OCI-LY1 (cell line): ENCODE data around the gene MAGEA3.
"Not testable (repeated sequence)": the region's sequence is repeated elsewhere in the genome, so short reads cannot be mapped to it uniquely, and the experiment has no call there.

Experiments used
- CTCF ChIP-seq: fragments of 200-600 bp; sonication (generic), shearing (Covaris generic); IDR thresholded peaks from 2 replicates; pipeline ENCODE4 v1.5.1; 2017; ENCODE audit warnings: mild to moderate bottlenecking, antibody characterized with exemption, low read length, moderate library complexity, mixed read lengths
- EZH2 ChIP-seq: fragments of 200-600 bp; sonication (generic), shearing (Covaris generic); IDR thresholded peaks from 2 replicates; pipeline ENCODE4 v1.8.0; 2017; ENCODE audit warnings: borderline replicate concordance, mixed run types, mild to moderate bottlenecking, antibody characterized with exemption, low read length, moderate library complexity, mixed read lengths

GRCh38 chrX:152736528-152736927 is 37.9 kb downstream of the MAGEA3 start:
- TF ChIP-seq CTCF, EZH2: not testable (repeated sequence)
